Stimulated activated naive CD8-positive, alpha-beta T cell treated with anti-CD3 and anti-CD28 coated beads, Interleukin-15, amount 100 ng/mL, for 72 hours (primary cell): ENCODE data around the gene MSANTD1.
"Not testable (repeated sequence)": the region's sequence is repeated elsewhere in the genome, so short reads cannot be mapped to it uniquely, and the experiment has no call there.

Experiments used
- ATAC-seq: fragments of 150-1000 bp; cut with Tn5 transposase; 2 replicates; pipeline ENCODE4 v1.10.0; 2021; ENCODE audit warnings: mild to moderate bottlenecking, moderate library complexity
- DNase-seq, 2 donors: peaks; one replicate each; pipeline ENCODE4 v3.0.0; 2021 to 2022
- H3K27ac Mint-ChIP-seq, 2 donors: one replicate each; pipeline ENCODE4 v1.8.0; 2022; ENCODE audit warnings: mild to moderate bottlenecking in 2 of 2, mixed read lengths in 2 of 2, moderate library complexity in 2 of 2
- H3K27me3 Mint-ChIP-seq: one replicate; pipeline ENCODE4 v1.8.0; 2022; ENCODE audit warnings: mixed read lengths
- H3K4me1 Mint-ChIP-seq: one replicate; pipeline ENCODE4 v1.8.0; 2022; ENCODE audit warnings: mild to moderate bottlenecking, mixed read lengths
- H3K4me3 Mint-ChIP-seq, 2 donors: one replicate each; pipeline ENCODE4 v1.8.0; 2022; ENCODE audit warnings: mild to moderate bottlenecking in 2 of 2, mixed read lengths in 2 of 2, moderate library complexity in 1 of 2
- H3K9me3 Mint-ChIP-seq, 2 donors: one replicate each; pipeline ENCODE4 v1.8.0; 2022; ENCODE audit warnings: mixed read lengths in 2 of 2

Gene MSANTD1

DNA sequence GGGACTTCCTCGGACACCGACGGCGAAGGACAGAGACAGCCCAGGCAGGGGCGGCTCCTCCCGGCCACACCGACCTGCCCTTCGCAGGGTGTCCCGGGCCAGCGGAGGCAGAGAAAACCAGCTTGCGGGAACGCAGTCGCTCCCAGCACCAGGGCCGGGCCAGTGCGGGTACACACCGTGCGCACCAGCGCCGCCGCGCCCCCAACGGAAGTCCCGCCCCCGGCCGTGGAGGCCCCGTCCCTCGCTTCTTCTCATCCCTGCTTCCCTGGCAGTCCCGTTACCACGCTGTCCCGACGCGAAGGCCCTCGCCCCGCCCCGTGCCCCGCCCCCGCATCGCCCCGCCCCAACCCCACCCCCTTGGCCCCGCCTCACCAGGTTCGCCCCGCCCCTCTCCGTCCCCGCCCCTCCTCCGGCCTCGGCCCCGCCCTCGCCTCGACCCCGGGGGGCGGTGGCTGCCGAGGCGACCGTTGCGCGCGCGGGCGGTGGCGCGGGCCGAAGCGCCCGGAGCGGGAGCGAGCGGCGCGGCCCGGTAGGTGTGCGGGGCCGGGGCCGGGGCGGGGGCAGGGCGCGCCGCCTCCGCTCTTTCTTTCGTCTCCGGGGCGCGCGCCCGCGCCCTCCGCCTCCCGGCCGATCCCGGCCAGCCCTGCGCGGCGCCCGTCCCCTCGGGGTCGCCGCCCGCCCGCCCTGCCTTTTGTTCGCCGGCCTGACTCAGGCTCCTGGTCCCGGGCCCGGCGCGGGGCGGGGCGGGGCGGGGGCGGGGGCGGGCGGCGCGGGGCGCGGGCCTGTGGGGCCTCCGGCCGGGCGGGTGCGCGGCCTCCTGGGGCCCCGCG is 43.8 kb downstream of the MSANTD1 start, which contains the start of gene RGS12:
Gene RGS12, plus strand, starts transcription at position 451 of the 830 bp plus-strand sequence. CDS start 23,150 bp downstream, outside the sequence.
- Mint-ChIP-seq H3K4me1 (peaks cover 27% of the 10 kb centered on the region), H3K4me3 (peak within 1 kb of the TSS; percentile 91 to 92), H3K27ac (peak within 1 kb of the TSS in 1 of 2 donors; percentile 81), H3K27me3 (peaks cover 84% of the 10 kb centered on the region), H3K9me3 (peaks cover 5% of the 10 kb centered on the region in 2 donors)
- DNase-seq: peak; percentile 86 to 91
- ATAC-seq: peak; percentile 94

DNA sequence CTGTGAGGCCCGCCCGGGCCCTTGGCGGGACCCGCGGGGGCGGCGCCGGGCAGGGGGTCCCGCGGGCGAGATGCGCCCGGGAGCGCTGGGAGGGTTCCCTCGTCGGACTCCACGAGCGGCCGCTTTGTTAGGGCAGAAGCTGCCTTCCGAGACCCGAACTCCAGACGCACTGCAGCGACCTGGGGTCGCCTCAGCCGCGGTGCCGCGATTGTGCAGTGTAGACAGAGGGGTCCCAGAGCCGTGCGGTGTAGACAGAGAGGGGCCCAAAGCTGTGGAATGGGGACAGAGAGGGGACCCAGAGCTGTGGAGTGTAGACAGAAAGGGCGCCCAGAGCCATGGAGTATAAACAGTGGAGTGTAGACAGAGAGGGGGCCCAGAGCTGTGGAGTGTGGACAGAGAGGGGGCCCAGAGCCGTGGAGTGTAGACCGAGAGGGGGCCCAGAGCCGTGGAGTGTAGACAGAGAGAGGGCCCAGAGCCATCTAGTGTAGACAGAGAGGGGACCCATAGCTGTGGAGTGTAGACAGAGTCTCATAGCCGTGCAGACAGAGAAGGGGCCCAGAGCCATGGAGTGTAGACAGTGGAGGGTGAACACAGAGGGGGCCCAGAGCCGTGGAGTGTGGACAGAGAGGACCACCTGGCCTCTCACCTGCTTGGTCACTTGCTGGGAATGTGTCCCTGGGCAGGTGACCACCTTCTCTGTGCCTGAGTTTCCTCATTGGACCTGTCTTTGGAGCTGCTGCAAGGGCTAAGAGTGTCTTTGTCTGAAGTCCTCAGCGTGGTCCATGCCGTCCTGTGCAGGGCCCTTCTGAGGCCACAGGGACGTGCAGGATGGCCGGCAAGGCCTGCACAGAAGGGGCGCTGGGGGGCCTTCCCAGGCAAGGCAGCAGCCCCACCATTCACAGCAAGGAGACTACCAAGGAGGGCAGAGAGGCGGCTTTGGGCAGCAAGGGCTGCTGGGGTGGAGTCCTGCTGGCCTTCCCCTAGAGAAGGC is 44.7 kb downstream of the MSANTD1 start:
- ATAC-seq (peak; percentile 5), DNase-seq (peak in 1 of 2 donors; percentile 32)
- Mint-ChIP-seq H3K27ac (no peak overlapping the region), H3K27me3 (peaks cover 87% of the 10 kb centered on the region), H3K9me3 (peaks cover 13% of the 10 kb centered on the region in 2 donors), H3K4me1 (peaks cover 27% of the 10 kb centered on the region), H3K4me3 (peak overlapping the region; percentile 62 to 82)

DNA sequence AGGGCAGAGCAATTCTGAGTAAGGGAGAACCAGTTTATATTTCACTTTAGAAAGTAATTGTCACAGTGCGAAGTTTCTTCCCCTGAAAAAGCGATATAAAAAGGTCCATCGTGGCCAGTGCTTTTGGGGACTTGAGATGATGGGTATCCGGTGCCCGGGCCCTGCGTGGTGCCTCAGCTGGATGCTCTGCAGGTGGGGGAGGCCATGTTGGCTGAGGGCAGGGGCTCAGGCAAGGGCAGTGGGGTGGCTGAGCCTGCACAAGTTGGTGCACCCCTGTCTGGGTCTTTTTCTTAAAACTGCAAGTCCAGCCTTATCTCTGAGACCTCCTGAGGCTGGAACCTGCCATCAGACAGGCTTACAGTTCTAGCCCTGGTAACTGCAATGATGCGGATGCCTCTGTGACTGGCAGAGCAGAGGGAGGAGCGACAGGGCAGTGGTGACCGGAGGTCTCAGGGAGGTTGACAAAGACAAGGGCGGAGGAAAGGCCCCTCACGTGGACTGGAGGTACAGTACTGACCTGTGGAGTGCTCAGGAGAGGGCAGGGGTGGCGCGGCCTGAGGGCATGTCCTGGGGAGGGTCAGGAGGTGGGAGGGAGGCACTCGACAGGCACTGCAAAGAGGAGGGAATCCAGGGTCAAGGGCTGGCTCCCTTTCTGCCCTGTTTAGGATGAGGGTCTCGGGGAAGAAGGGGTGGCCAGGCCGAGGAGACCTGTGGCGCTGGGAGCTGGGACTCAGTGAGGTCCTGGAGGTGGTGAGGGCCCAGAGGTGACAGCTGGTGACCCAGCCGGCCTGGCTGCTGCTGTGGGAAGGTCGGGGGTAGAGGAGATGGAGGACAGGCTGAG is 45.7 kb downstream of the MSANTD1 start:
- Mint-ChIP-seq H3K9me3 (peaks cover 13% of the 10 kb centered on the region in 2 donors), H3K27me3 (peaks cover 89% of the 10 kb centered on the region), H3K4me3 (no peak overlapping the region), H3K4me1 (peaks cover 33% of the 10 kb centered on the region), H3K27ac (no peak overlapping the region)
- ATAC-seq (no peak), DNase-seq (no peak)

DNA sequence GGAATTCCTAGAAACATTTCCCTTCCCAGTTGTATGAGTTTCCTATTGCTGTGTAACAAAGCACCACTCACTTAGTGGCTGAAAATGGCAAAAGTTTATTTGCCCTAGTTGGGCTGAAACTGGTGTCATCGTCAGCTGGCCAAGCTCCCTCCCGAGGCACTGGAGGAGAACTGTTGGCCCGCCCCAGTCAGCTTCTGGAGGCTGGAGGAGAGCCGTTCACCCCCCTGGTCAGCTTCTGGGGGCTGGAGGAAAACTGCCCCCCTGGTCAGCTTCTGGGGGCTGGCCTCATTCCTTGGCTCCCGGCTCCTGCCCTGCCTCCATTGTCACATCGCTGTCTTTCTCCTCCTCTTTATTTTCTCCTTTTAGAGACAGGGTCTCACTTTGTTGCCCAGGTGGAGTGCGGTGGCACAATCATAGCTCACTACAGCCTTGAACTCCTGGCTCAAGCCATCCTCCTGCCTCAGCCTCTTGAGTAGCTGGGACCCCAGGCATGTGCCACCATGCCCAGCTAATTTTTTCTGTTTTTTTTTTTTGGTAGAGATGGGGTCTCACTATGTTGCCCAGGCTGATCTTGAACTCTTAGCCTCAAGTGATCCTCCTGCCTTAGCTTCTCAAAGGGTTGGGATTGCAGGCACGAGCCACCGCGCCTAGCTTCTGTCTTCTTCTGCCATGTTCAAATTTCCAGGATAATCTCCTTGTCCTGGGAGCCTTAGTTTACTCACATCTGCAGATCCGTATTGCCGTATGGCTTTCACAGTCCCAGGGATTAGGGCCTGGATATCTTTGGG is 47.1 kb downstream of the MSANTD1 start:
- no peak for ATAC-seq
- no peak for DNase-seq
- Mint-ChIP-seq H3K9me3 (peaks cover 13% of the 10 kb centered on the region in 2 donors), H3K27ac (no peak overlapping the region), H3K4me1 (peaks cover 48% of the 10 kb centered on the region), H3K27me3 (peaks cover 81% of the 10 kb centered on the region), H3K4me3 (no peak overlapping the region)

DNA sequence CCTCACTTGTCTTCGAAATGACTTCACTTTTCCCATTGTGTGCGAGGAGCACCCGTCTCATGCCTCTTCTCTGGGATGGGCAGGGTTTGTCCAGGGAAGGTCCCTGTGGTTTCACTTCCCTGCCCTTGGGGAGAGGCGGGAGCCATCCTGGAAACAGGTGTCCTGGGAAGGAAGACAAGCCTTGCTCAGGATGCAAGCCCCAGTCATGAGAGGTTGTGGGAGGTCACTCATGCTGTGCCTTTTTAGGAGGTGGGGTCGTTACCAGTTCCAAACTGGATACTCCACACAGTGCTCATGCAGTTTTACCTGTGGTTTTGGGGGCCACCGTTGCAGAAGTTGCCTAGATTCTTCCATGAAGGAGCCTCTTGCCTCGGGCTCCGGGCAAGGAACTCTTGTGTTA is 47.7 kb downstream of the MSANTD1 start:
- H3K9me3 Mint-ChIP-seq: peaks cover 13% of the 10 kb centered on the region in 2 donors
- no peak overlapping the region for H3K27ac Mint-ChIP-seq
- DNase-seq: no peak
- H3K4me1 Mint-ChIP-seq: peaks cover 51% of the 10 kb centered on the region
- no peak for ATAC-seq
- no peak overlapping the region for H3K4me3 Mint-ChIP-seq
- H3K27me3 Mint-ChIP-seq: peaks cover 81% of the 10 kb centered on the region

DNA sequence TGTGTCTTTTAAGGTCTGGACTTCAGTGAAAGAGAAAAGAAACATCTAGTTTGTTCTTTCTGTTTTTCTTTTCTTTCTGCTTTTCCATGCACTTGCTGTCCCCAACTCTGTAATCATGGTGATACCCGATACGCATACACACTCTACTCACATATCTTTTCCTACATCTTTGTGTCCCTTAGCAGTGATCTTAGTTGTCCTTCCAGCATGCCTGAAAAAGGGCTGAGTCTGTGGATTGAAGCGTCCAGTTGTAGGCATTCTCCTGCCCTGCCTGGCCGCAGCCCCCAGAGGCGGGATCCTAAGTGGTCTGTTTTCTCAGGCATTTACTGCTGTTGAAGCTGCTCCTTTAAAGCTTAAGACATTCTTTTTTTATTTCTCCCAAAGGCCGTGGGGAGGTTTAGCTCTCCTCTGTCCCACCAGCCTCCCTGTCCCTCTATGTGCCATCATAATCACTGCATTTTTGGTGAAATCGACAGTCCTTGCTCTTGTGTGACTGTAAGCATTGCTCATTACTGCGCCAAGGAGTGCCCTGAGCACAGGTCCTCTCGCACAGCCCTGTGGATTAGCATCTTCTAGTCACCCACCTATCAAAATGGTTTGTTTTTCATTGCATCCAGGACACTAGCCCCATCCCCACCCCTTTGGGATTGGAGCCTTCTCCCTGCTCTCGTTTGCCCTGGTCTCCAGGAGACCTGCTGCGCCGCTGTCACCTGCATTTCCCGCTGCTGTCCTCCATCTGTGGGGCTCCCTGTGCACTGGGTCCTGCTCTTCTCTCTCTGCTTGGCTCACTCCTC is 48.3 kb downstream of the MSANTD1 start:
- DNase-seq (no peak), ATAC-seq (no peak)
- Mint-ChIP-seq H3K4me3 (no peak overlapping the region), H3K4me1 (peaks cover 51% of the 10 kb centered on the region), H3K9me3 (peaks cover 13% of the 10 kb centered on the region in 2 donors), H3K27ac (peak overlapping the region in 1 of 2 donors; percentile 75), H3K27me3 (peaks cover 78% of the 10 kb centered on the region)

DNA sequence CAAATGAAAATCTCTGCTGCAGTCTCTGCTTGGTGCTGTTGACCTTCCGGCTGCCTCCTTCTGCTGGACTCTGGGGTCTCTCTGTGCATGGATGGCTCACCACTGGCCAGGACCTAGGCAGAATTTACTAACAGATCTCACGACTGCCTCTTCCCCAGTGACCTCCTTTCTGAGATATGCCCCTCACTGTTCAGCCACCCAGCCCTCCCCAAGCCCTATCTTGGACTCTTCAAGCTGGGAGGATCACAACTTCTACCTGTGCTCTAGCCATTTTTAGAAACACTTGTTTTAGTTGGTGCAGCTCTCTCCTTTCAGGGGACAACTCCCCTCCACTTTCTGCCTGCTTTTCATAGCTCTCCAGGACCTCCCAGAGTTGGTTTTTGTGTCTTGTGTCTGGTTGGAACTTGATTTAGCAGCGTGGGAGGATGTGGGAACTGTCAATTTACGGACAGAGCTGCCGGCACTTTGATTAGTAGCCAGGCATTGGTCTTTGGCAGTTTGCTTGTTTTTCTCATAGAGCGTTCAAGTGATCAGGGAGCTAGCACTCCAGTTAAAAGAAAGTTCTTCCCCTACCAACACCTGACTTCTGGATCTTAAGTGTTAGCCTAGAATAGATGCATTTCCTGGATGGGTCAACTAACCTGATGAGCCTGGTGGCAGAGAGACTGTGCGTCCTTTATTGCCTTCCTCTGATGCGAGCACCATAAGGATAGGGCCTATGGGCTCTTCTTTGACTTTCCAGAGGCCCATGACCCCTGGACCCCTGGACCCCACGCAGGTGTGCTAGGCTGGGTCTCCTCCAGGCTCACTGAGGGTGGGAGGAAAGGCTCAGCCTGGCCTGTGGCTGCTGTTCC is 50.4 kb downstream of the MSANTD1 start:
- Mint-ChIP-seq H3K27ac (no peak overlapping the region), H3K4me3 (no peak overlapping the region), H3K27me3 (peaks cover 85% of the 10 kb centered on the region), H3K4me1 (peaks cover 60% of the 10 kb centered on the region), H3K9me3 (peaks cover 13% of the 10 kb centered on the region in 2 donors)
- DNase-seq: no peak
- no peak for ATAC-seq

DNA sequence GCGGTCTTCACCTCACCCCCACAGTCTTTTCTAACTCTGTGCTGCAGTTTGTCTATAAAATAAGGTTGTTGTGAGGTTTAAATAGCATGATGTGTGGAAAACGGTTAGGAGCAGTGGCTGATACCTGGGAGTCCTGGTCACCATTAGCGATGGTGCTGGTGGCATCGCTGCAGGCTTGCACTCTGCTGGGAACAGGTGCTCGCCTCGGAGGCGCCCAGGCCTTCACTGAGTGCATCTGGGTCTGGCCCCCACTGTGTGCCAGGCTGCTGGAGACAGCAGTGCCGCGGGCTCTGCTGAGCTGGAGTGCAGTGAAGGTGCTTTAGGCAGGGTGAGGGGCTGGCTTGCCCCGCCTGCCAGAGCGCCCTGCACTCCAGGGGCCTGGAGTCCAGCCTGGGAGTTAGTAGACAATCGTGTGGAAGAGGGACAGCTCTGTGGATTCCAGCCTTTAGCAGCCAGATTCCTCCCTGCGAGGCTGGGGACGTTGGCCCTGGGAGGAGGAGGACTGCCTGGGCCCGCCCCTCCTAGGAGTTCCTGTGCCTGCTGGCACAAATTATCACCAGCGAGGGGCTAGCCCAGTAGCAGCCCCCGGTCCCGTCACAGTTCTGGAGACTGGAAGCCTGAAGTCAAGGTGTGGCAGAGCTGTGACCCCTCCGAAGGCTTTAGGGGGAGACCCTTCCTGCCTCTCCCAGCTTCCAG is 51.2 kb downstream of the MSANTD1 start:
- Mint-ChIP-seq H3K4me1 (peaks cover 62% of the 10 kb centered on the region), H3K4me3 (no peak overlapping the region), H3K27me3 (peaks cover 77% of the 10 kb centered on the region), H3K27ac (no peak overlapping the region), H3K9me3 (peaks cover 13% of the 10 kb centered on the region in 2 donors)
- DNase-seq (no peak), ATAC-seq (no peak)

DNA sequence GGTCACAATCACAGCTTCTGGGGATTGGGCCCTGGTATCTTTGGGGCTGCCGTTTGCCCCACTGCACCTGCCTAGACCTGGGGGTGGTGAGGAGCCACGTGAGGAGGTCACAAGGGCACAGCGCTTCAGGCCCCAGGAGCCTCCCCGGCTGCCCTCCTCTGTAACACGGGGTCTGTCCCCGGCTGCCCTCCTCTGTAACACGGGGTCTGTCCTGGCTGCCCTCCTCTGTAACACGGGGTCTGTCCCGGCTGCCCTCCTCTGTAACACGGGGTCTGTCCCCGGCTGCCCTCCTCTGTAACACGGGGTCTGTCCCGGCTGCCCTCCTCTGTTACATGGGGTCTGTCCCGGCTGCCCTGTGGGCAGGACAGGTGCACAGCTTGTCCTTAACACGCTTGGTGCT is 51.9 kb downstream of the MSANTD1 start:
- not testable (repeated sequence) for DNase-seq, ATAC-seq, H3K27ac Mint-ChIP-seq
- Mint-ChIP-seq H3K4me1 (peaks cover 69% of the 10 kb centered on the region), H3K9me3 (peaks cover 13% of the 10 kb centered on the region in 2 donors), H3K4me3 (peak overlapping the region in 1 of 2 donors; percentile 91), H3K27me3 (peaks cover 71% of the 10 kb centered on the region)

DNA sequence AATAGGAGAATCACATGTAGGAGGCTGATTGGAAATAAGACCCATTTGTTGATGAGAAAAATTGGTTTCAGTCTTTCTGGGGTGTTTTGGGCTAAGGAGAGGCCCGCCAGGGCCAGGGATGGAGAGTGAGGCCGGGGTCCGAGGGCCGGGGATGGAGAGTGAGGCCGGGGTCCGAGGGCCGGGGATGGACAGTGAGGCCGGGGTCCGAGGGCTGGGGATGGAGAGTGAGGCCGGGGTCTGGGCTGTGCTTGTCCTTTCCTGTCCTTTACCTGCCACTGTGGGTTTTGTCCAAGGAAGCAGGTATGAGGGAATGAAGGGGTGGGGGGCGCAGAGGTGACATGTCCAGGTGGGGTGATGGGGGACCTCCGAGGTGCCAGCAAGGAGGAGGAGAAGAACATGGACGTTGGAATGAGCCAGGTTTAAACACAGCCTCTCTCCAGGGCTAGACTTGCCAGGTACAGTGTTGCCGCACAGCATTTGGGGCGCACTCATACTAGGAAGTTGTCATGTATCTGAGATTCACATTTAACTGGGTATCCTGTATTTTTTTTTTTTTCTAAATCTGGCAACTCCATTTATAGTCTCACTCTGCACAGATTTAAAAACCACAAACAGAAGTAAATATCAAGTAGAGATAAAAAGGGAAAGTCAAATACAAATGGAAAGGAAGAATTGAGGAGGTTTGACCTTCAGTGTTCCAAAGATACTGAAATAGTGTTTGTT is 52.7 kb downstream of the MSANTD1 start:
- no peak for DNase-seq
- peak overlapping the region; percentile 82 to 91 for H3K4me3 Mint-ChIP-seq
- no peak for ATAC-seq
- peaks cover 70% of the 10 kb centered on the region for H3K27me3 Mint-ChIP-seq
- peaks cover 77% of the 10 kb centered on the region for H3K4me1 Mint-ChIP-seq
- peak overlapping the region; percentile 79 to 91 for H3K27ac Mint-ChIP-seq
- peaks cover 13% of the 10 kb centered on the region in 2 donors for H3K9me3 Mint-ChIP-seq

DNA sequence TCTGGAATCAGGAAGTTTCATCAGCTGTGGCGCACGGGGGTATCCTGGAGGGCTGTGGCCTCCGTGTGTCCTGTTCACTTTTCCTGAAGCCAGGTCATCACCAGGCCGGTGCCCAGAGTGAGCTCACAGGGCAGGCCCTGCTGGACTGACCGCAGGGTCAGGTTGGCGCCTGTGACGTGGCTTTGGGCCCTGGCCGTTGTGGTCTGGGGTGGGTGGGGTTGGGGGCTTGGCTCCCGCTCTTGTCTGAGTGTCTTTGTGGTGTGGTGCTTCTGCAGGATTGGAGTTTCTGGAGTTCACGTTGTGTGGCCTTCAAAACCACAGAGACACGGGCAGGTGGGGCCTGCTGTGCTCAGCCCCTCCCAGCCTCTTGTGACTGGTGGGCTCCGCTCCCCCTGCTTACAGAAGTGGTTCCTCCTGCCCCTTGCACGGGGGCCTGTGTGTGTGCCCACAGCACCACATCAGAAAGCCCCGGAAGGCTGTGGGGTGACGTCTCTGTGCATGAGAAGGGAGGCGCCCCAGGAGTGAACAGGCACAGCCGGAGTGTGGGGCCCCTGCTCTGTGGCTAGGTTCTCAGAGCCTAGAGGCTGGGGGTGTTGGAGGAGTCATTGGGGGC is 53.3 kb downstream of the MSANTD1 start:
- ATAC-seq: peak; percentile 95
- H3K27ac Mint-ChIP-seq: peak overlapping the region; percentile 80 to 95
- peak; percentile 84 to 88 for DNase-seq
- H3K27me3 Mint-ChIP-seq: peaks cover 63% of the 10 kb centered on the region
- peak overlapping the region; percentile 82 to 91 for H3K4me3 Mint-ChIP-seq
- H3K4me1 Mint-ChIP-seq: peaks cover 83% of the 10 kb centered on the region
- peaks cover 13% of the 10 kb centered on the region in 2 donors for H3K9me3 Mint-ChIP-seq
